HepG2 (cell line): ENCODE results near the gene SNX4. TPM values are rescaled to one million over a fixed set of nuclear protein-coding genes. Genes with fewer than 3 reads are reported as not detected.

Experiments used
- BHLHE40 ChIP-seq: IDR thresholded peaks from 2 replicates; pipeline ENCODE4 v1.6.1; 2011; ENCODE audit warnings: low read length, improper control_type of control experiment
- CCAR2 ChIP-seq: fragments of 200-400 bp; formaldehyde crosslinking; optimal IDR thresholded peaks from 2 replicates; pipeline ENCODE3; 2018; ENCODE audit warnings: low read depth, mild to moderate bottlenecking, low read length, moderate library complexity
- CHD2 ChIP-seq: IDR thresholded peaks from 2 replicates; pipeline ENCODE4 v1.6.1; 2011; ENCODE audit warnings: low read depth, low read length, improper control_type of control experiment
- CREM ChIP-seq, 2 experiments: sonication (generic) in 1 of 2; formaldehyde crosslinking in 1 of 2; IDR thresholded peaks; 2 replicates each; pipeline versions ENCODE4 v1.4.0 to v1.6.1; 2016 to 2020; ENCODE audit warnings: antibody characterized with exemption in 1 of 2, mild to moderate bottlenecking in 1 of 2, missing genetic modification reagents in 1 of 2
- ERF ChIP-seq: IDR thresholded peaks from 2 replicates; pipeline ENCODE4 v1.6.1; 2018; ENCODE audit warnings: missing biosample characterization, missing genetic modification reagents
- GATA4 ChIP-seq: sonication (generic); IDR thresholded peaks from 2 replicates; pipeline ENCODE4 v1.6.1; 2016; ENCODE audit warnings: antibody characterized with exemption, low read depth, borderline replicate concordance
- HMG20B ChIP-seq: conservative IDR thresholded peaks from 2 replicates; pipeline ENCODE4 v1.6.1; 2016; ENCODE audit warnings: missing genetic modification reagents, missing compliant biosample characterization
- HNF4G ChIP-seq, 2 experiments: sonication (generic) in 1 of 2; formaldehyde crosslinking in 1 of 2; IDR thresholded peaks; 2 replicates each; pipeline versions ENCODE4 v1.4.0 to v1.6.1; 2011 to 2020; ENCODE audit warnings: borderline replicate concordance in 2 of 2, low read depth in 2 of 2, mild to moderate bottlenecking in 2 of 2, low read length in 1 of 2, missing genetic modification reagents in 1 of 2, moderate library complexity in 1 of 2
- KDM2A ChIP-seq: sonication (generic); formaldehyde crosslinking; IDR thresholded peaks from 2 replicates; pipeline ENCODE4 v1.4.0; 2020; ENCODE audit warnings: low read depth, missing genetic modification reagents, borderline replicate concordance
- PCBP2 ChIP-seq: fragments of 200-400 bp; formaldehyde crosslinking; optimal IDR thresholded peaks from 2 replicates; pipeline ENCODE3; 2018; ENCODE audit warnings: low read length, low read depth; ENCODE audit not compliant: poor library complexity, severe bottlenecking
- SMC3 ChIP-seq: IDR thresholded peaks from 2 replicates; pipeline ENCODE4 v1.6.1; 2011; ENCODE audit warnings: low read length, improper control_type of control experiment
- U2AF2 ChIP-seq: fragments of 200-400 bp; formaldehyde crosslinking; IDR thresholded peaks from 2 replicates; pipeline ENCODE4 v1.6.1; 2017; ENCODE audit warnings: low read depth, mild to moderate bottlenecking, low read length
- ZBTB38 ChIP-seq: sonication (generic); formaldehyde crosslinking; IDR thresholded peaks from 2 replicates; pipeline ENCODE4 v1.5.1; 2020; ENCODE audit warnings: mild to moderate bottlenecking, missing genetic modification reagents
- ZNF121 ChIP-seq: sonication (generic); formaldehyde crosslinking; IDR thresholded peaks from 2 replicates; pipeline ENCODE4 v1.5.0; 2020; ENCODE audit warnings: mild to moderate bottlenecking, missing genetic modification reagents
- ZNF124 ChIP-seq: sonication (generic); formaldehyde crosslinking; IDR thresholded peaks from 2 replicates; pipeline ENCODE4 v1.4.0; 2020; ENCODE audit warnings: missing genetic modification reagents
- ZNF274 ChIP-seq: sonication (generic); formaldehyde crosslinking; IDR thresholded peaks from 2 replicates; pipeline ENCODE4 v1.5.1; 2020; ENCODE audit warnings: mild to moderate bottlenecking, missing genetic modification reagents
- ZNF615 ChIP-seq: sonication (generic); formaldehyde crosslinking; IDR thresholded peaks from 2 replicates; pipeline ENCODE4 v1.5.0; 2020; ENCODE audit warnings: mild to moderate bottlenecking, missing genetic modification reagents, borderline replicate concordance
- ZNF776 ChIP-seq: sonication (generic); formaldehyde crosslinking; IDR thresholded peaks from 2 replicates; pipeline ENCODE4 v1.4.0; 2020; ENCODE audit warnings: mild to moderate bottlenecking, missing genetic modification reagents
- ZNF781 ChIP-seq: sonication (generic); formaldehyde crosslinking; IDR thresholded peaks from 2 replicates; pipeline ENCODE4 v1.5.1; 2020; ENCODE audit warnings: borderline replicate concordance, mild to moderate bottlenecking, missing genetic modification reagents; ENCODE audit errors: not compliant biosample characterization
- ZSCAN22 ChIP-seq: sonication (generic); formaldehyde crosslinking; IDR thresholded peaks from 2 replicates; pipeline ENCODE4 v1.4.0; 2020; ENCODE audit warnings: mild to moderate bottlenecking, missing genetic modification reagents
- polyA plus RNA-seq, 8 experiments: library from polyadenylated mRNA; depleted of rRNA in 3 of 8; stranded (reverse) in 7 of 8; unstranded in 1 of 8; fragments of >200 nt; fragmentation: Illumina TruSeq in 4 of 8; extraction: Trizol in 4 of 8; gene quantifications; 2 replicates each; pipeline versions ENCODE4 v1.2.1 to v1.2.3, GENCODE V29; 2011 to 2016; ENCODE audit warnings: low read depth in 4 of 8, missing spikeins in 1 of 8, mixed read lengths in 1 of 8; ENCODE audit not compliant: insufficient read depth in 1 of 8
- total RNA-seq, 5 experiments: library from RNA; depleted of rRNA; stranded (reverse); fragments of >200 nt; fragmentation: Illumina TruSeq; extraction: Trizol; gene quantifications; 2 replicates each; pipeline ENCODE4 v1.2.3, GENCODE V29; 2016; ENCODE audit warnings: low read depth in 1 of 5
- TF ChIP-seq, protein P1 (sequence below): sonication (generic); formaldehyde crosslinking; IDR thresholded peaks from 2 replicates; pipeline ENCODE4 v1.4.0; 2020; ENCODE audit warnings: missing genetic modification reagents
- TF ChIP-seq, protein P2 (sequence below): sonication (generic); formaldehyde crosslinking; IDR thresholded peaks from 2 replicates; pipeline ENCODE4 v1.4.0; 2020; ENCODE audit warnings: missing genetic modification reagents, low read depth, mild to moderate bottlenecking, borderline replicate concordance
- TF ChIP-seq, protein P3 (sequence below): sonication (generic); formaldehyde crosslinking; IDR thresholded peaks from 2 replicates; pipeline ENCODE4 v1.4.0; 2020; ENCODE audit warnings: missing genetic modification reagents
- TF ChIP-seq, protein P4 (sequence below): sonication (generic); formaldehyde crosslinking; IDR thresholded peaks from 2 replicates; pipeline ENCODE4 v1.4.0; 2020; ENCODE audit warnings: mild to moderate bottlenecking, missing genetic modification reagents
- TF ChIP-seq, protein P5 (sequence below): sonication (generic); formaldehyde crosslinking; IDR thresholded peaks from 2 replicates; pipeline ENCODE4 v1.4.0; 2020; ENCODE audit warnings: missing genetic modification reagents

Gene SNX4
- total and polyA plus RNA-seq, 2 of the 13 experiments (the other 11 are each of a cell fraction or from before 2014, with no cell fraction given): 18.1 to 73.6 TPM

DNA sequence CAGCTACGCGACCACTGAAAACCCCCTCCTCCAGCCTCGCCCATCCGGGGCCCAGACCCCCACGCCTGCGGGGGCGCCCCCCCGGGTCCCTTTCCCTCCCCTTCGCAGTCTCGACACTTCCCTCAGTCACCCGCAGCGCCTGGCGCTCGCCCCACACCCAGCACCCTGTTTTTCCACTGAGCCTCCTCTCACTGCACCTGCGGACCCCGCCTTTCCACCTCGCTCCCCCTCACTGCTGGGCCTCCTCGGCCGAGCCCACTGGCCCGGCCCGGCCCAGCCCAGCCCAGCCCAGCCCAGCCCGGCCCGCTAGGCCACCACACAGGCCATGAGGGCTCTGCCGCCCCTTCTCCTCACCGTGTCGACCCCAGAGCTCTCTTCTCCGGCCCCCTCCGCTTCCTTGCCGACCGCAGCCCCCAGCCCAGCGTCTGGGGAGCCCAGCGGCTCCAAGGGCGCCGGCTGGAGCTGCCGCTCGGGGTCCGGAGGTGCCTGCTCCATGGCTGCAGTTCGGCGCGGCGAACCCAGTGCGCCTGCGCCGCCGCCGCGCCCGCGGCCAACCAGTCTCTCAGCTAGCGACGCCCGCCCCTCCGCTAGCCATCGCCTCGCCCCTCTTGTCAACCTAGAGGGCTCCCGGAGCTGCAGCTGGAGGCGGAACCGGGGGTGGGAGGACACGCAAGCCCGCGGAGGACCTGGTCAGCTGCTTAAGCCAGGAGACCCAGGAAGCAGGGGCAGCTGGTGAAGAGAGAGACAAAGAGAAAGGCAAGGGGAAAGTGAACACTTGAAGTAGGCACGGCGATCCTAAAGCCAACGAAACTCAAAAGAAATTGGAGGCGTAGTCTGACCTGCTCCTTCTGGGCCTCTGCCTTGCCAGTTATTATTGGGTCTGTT, at the start of gene SNX4 (continued):
- TF ChIP-seq CREM (IDR thresholded peaks at IDR 0.05) (no peak), CREM (CRISPR knock-in tag; IDR thresholded peaks at IDR 0.05) (no peak), ZNF274 (peak; percentile 62; the same call in 1 of the 2 replicates), ZNF121 (CRISPR knock-in tag) (no peak), CCAR2 (no peak), ZNF124 (CRISPR knock-in tag) (peak; percentile 69; the same call in 1 of the 2 replicates), SMC3 (no peak), U2AF2 (no peak), KDM2A (CRISPR knock-in tag) (peak; percentile 14; the same call in 1 of the 2 replicates), HMG20B (CRISPR knock-in tag) (no peak), GATA4 (peak; percentile 26; the same call in 1 of the 2 replicates), ZNF615 (CRISPR knock-in tag) (no peak), BHLHE40 (no peak), ZNF776 (CRISPR knock-in tag) (no peak; the same call in 1 of the 2 replicates), ERF (CRISPR knock-in tag) (peak; percentile 55; the same call in 1 of the 2 replicates), PCBP2 (no peak), HNF4G (IDR thresholded peaks at IDR 0.05; ENCODE audit: borderline replicate concordance, low read depth, low read length) (no peak), HNF4G (CRISPR knock-in tag; IDR thresholded peaks at IDR 0.05; ENCODE audit: borderline replicate concordance, low read depth) (no peak), ZBTB38 (peak; percentile 52; the same call in 1 of the 2 replicates), ZNF781 (CRISPR knock-in tag) (no peak), CHD2 (no peak), ZSCAN22 (CRISPR knock-in tag) (no peak)
- TF ChIP-seq, protein P1, sequence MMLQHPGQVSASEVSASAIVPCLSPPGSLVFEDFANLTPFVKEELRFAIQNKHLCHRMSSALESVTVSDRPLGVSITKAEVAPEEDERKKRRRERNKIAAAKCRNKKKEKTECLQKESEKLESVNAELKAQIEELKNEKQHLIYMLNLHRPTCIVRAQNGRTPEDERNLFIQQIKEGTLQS (CRISPR knock-in tag): 0 out of 2 replicates have a peak, but pooled peaks have one; percentile 6
- TF ChIP-seq, protein P2, sequence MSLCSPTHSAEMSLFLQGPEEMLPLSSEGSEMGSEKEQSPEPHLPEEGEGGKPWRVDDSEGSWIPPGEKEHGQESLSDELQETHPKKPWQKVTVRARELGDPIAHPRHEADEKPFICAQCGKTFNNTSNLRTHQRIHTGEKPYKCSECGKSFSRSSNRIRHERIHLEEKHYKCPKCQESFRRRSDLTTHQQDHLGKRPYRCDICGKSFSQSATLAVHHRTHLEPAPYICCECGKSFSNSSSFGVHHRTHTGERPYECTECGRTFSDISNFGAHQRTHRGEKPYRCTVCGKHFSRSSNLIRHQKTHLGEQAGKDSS (CRISPR knock-in tag): 0 out of 2 replicates have a peak, but pooled peaks have one; percentile 35
- TF ChIP-seq, protein P3, sequence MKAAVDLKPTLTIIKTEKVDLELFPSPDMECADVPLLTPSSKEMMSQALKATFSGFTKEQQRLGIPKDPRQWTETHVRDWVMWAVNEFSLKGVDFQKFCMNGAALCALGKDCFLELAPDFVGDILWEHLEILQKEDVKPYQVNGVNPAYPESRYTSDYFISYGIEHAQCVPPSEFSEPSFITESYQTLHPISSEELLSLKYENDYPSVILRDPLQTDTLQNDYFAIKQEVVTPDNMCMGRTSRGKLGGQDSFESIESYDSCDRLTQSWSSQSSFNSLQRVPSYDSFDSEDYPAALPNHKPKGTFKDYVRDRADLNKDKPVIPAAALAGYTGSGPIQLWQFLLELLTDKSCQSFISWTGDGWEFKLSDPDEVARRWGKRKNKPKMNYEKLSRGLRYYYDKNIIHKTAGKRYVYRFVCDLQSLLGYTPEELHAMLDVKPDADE (CRISPR knock-in tag): no peak
- TF ChIP-seq, protein P4, sequence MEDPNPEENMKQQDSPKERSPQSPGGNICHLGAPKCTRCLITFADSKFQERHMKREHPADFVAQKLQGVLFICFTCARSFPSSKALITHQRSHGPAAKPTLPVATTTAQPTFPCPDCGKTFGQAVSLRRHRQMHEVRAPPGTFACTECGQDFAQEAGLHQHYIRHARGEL (CRISPR knock-in tag): no peak
- TF ChIP-seq, protein P5, sequence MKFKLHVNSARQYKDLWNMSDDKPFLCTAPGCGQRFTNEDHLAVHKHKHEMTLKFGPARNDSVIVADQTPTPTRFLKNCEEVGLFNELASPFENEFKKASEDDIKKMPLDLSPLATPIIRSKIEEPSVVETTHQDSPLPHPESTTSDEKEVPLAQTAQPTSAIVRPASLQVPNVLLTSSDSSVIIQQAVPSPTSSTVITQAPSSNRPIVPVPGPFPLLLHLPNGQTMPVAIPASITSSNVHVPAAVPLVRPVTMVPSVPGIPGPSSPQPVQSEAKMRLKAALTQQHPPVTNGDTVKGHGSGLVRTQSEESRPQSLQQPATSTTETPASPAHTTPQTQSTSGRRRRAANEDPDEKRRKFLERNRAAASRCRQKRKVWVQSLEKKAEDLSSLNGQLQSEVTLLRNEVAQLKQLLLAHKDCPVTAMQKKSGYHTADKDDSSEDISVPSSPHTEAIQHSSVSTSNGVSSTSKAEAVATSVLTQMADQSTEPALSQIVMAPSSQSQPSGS: 0 out of 2 replicates have a peak, but pooled peaks have one; percentile 19
